Measurements from ENCODE around the gene ZNF215.

- TF ChIP-seq CTCF (conservative IDR thresholded peaks at IDR 0.05 in 1 of 2, IDR thresholded peaks at IDR 0.05 in 1 of 2; ENCODE audit: low read depth in 1 of 2, low read length in 2 of 2) (no peak), EZH2 (IDR thresholded peaks at IDR 0.05; ENCODE audit: low read length, missing control alignments) (no peak)
These were observed 66.5 kb downstream of the ZNF215 start for GRCh38 chr11:6992457-6993417.
